Lower lobe of right lung (tissue), 2 donors: ENCODE data around the gene RBBP8NL. TPM values are rescaled to one million over a fixed set of nuclear protein-coding genes. Genes with fewer than 3 reads are reported as not detected.

Source experiments
- ATAC-seq, 2 donors: fragments of 200-7000 bp; cut with Tn5 transposase; one replicate each; pipeline ENCODE4 v1.9.1; 2020 to 2022; ENCODE audit warnings: mild to moderate bottlenecking in 2 of 2, moderate library complexity in 2 of 2
- DNase-seq: peaks from one replicate; pipeline ENCODE4 v3.0.0-alpha.2; 2020
- H3K27ac ChIP-seq: fragments of 200-600 bp; one replicate; pipeline ENCODE4 v1.8.0; 2022
- H3K27me3 ChIP-seq: fragments of 200-600 bp; one replicate; pipeline ENCODE4 v1.8.0; 2022; ENCODE audit warnings: low read depth
- H3K36me3 ChIP-seq: fragments of 200-600 bp; one replicate; pipeline ENCODE4 v1.8.0; 2022; ENCODE audit warnings: mild to moderate bottlenecking
- H3K4me1 ChIP-seq: fragments of 200-600 bp; one replicate; pipeline ENCODE4 v1.8.0; 2022
- H3K4me3 ChIP-seq: fragments of 200-600 bp; one replicate; pipeline ENCODE4 v1.8.0; 2022; ENCODE audit warnings: mild to moderate bottlenecking
- H3K9me3 ChIP-seq: fragments of 200-600 bp; one replicate; pipeline ENCODE4 v1.8.0; 2022
- intact Hi-C: fragments of 100-400 bp; cut with DNase I; formaldehyde crosslinking; loops from one replicate; pipeline ENCODE4 v1.11.0; 2022
- total RNA-seq: library from RNA; stranded (reverse); fragmentation: NEBNext Ultra II Directional; extraction: Animal tissue kit (Norgen Biotek cat#: 25700); gene quantifications from one replicate; pipeline ENCODE4 v1.2.1, GENCODE V29; 2021
- TF ChIP-seq, protein P1 (sequence below): fragments of 200-600 bp; IDR thresholded peaks from one replicate; pipeline ENCODE4 v1.8.0; 2022; ENCODE audit warnings: antibody characterized with exemption, mild to moderate bottlenecking
- donor health status: DM: no; HTN: yes; CAD: no; lungs with severe emphysema.

The RBBP8NL gene
- total RNA-seq, 1 donor from 2014 or later: 2.0 TPM

DNA sequence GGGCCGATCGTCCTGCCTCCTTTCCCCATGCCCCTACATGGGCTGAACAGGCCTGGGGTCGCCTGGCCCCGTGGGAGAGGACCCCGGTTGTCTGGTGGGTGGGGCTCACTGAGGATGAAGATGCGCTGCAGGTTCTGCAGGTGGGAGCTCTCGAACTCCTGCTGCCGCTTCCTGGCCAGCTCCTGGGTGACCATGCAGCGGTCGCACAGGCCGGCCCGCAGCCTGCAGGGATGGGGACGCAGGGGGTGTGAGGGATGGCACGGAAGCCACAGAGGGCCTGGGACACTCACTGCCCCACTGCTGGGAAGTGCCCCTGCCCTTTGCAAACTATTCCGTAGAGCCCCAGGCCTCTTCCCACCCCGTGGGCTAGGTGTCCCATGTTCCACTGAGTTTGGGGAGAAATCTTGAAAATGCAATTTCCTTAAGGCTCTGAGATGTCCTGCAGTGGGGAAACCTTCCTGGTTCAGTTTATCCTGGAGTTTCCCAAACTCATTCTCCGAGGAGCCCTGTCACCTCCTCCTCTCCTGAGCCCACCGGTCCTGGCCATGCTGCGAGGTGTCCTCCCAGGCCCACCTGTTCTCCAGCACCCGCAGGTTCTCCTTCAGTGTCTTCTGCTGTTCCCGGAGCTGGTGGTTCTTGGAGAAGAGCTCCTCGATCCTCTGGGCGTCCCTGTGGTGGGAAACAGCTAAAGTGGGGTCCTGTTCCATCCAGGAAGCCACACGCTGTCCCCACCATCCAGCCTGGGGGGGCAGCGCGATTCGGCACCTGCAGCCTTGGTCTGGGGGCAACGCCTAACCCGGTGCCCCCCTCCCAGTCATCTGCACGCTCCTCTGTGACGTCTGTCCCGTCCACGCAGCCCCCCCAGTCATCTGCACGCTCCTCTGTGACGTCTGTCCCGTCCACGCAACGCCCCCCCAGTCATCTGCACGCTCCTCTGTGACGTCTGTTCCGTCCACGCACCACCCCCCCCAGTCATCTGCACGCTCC is 10.4 kb downstream of the RBBP8NL start:
- Histone ChIP-seq H3K36me3 (no peaks in the 10 kb centered on the region), H3K4me3 (no peak overlapping the region), H3K4me1 (no peaks in the 10 kb centered on the region), H3K27ac (no peak overlapping the region), H3K9me3 (no peaks in the 10 kb centered on the region), H3K27me3 (peaks cover 3% of the 10 kb centered on the region)
- TF ChIP-seq, protein P1, sequence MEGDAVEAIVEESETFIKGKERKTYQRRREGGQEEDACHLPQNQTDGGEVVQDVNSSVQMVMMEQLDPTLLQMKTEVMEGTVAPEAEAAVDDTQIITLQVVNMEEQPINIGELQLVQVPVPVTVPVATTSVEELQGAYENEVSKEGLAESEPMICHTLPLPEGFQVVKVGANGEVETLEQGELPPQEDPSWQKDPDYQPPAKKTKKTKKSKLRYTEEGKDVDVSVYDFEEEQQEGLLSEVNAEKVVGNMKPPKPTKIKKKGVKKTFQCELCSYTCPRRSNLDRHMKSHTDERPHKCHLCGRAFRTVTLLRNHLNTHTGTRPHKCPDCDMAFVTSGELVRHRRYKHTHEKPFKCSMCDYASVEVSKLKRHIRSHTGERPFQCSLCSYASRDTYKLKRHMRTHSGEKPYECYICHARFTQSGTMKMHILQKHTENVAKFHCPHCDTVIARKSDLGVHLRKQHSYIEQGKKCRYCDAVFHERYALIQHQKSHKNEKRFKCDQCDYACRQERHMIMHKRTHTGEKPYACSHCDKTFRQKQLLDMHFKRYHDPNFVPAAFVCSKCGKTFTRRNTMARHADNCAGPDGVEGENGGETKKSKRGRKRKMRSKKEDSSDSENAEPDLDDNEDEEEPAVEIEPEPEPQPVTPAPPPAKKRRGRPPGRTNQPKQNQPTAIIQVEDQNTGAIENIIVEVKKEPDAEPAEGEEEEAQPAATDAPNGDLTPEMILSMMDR: no peak
- ATAC-seq (no peak), DNase-seq (no peak)
- intact Hi-C loops: no loop called here

DNA sequence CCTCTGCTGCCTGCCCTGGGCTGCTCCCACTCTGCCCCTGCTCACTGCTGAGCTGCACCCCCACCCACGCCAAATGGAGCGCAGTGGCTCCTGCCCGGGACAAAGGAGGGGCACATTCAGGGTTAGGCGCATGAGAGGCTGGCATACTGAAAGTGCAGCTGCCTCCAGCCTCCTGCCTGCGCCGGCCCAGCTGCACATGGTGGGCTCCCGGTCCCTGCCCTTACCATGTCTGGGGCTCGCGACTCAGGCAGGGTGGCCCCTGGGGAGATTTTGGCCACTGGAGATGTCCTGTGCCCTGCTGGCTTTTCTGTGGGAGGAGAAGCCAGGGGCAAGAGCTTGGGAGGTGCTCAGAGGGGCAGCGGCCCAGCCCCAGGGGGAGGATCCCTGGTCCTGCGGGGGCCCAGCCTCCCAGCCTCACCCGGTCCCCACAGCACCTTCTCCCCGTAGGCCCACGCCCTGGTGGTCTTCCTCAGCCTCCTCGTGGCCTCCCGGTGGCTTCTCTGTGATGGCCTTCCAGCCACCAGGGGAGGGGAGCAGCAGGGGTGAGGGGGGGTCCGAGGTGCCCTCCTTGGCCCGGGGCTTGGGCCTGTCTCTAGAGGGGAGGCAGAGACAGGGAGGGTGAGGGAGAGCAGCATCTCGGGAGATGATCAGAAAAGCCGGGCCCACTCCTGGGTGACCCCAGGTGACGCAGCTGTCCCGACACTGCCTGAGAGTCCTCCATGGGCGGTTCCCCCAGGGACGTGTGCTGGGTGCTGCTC is 11.8 kb downstream of the RBBP8NL start:
- no peak for ATAC-seq
- intact Hi-C loops: no loop called here
- H3K4me1 ChIP-seq: peaks cover under 1% of the 10 kb centered on the region
- no peak overlapping the region for H3K4me3 ChIP-seq
- H3K27ac ChIP-seq: no peak overlapping the region
- no peaks in the 10 kb centered on the region for H3K9me3 ChIP-seq
- no peaks in the 10 kb centered on the region for H3K36me3 ChIP-seq
- H3K27me3 ChIP-seq: peaks cover 3% of the 10 kb centered on the region
- DNase-seq: no peak
- TF ChIP-seq, protein P1: no peak

DNA sequence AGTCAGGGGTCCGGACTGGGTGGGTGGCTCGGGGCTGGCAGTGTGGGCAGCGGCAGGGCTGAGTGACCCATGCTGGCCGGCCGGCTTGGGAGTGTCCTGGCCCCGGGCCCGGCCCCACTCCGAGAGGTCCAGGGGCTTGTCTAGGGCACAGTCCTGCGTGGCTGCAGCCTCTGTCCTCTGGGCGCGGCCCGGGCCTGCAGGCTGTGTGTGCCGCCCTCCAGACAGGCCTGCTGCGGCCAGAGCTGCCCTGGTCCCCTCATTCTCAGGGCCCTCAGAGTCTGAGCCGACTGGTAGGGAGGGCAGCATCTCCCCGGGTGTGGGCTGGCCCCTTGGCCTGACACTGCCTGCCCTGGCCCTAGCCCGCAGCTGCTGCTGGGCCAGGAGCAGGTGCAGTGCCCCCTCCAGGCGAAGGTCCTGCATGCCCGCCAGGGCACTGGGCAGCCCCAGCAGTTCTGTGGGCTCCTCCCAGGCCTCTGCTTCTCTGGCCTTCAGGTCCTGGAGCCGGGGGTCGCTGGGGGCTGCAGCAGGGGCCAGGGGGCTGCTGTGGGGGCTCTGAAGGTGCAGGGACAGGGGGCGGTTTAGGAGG is 13.3 kb downstream of the RBBP8NL start:
- H3K36me3 ChIP-seq: no peaks in the 10 kb centered on the region
- TF ChIP-seq, protein P1: no peak
- H3K4me1 ChIP-seq: peaks cover 11% of the 10 kb centered on the region
- peaks cover 3% of the 10 kb centered on the region for H3K27me3 ChIP-seq
- ATAC-seq: no peak
- DNase-seq: no peak
- H3K27ac ChIP-seq: no peak overlapping the region
- H3K9me3 ChIP-seq: no peaks in the 10 kb centered on the region
- intact Hi-C loops: no loop called here
- H3K4me3 ChIP-seq: no peak overlapping the region

DNA sequence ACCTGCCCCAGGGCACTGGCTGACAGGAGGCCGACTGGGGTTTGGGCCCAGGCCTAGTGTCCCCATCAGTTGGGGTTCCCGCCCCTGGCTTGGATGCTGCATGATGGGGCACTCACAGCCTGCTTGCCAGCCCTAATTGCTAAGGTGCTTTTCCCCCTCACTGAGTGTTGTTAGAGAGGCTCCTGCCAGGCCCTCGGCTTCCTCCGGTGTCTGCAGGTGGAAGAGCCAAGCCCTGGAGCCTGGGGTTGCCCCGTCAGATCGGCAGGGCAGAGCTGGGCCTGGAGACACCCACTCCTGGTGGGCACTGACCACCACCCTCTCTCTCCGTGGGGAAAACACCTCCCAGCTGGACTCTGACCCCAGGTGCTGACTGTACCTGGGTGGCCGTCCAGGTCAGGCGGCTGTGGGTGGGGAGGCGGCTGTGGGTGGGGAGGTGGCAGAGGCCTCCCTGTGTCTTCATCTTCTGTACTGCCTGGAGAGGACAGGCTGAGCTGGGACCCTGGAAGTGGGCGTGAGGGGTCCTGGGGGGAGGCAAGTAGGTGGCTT is 14.2 kb downstream of the RBBP8NL start:
- Histone ChIP-seq H3K4me1 (peaks cover 11% of the 10 kb centered on the region), H3K36me3 (no peaks in the 10 kb centered on the region), H3K9me3 (no peaks in the 10 kb centered on the region), H3K27me3 (no peaks in the 10 kb centered on the region), H3K4me3 (no peak overlapping the region), H3K27ac (no peak overlapping the region)
- TF ChIP-seq, protein P1: no peak
- intact Hi-C loops: no loop called here
- DNase-seq (no peak), ATAC-seq (no peak)
